NB4 (cell line): ENCODE data around the gene FKBP5.

Source experiments
- CTCF ChIP-seq: IDR thresholded peaks from one replicate; pipeline ENCODE4 v1.5.1; 2012; ENCODE audit warnings: low read depth, low read length
- MYC ChIP-seq: IDR thresholded peaks from 2 replicates; pipeline ENCODE4 v1.6.1; 2011; ENCODE audit warnings: low read depth, low read length

GRCh38 chr6:35678814-35679213, 9.9 kb downstream of the FKBP5 start:
- TF ChIP-seq CTCF (no peak), MYC (no peak)
